ENCODE results near the gene ADAMTS5.
A peak's percentile ranks its signal among the peaks of the same experiment; 100 is the strongest.

Gene ADAMTS5

DNA sequence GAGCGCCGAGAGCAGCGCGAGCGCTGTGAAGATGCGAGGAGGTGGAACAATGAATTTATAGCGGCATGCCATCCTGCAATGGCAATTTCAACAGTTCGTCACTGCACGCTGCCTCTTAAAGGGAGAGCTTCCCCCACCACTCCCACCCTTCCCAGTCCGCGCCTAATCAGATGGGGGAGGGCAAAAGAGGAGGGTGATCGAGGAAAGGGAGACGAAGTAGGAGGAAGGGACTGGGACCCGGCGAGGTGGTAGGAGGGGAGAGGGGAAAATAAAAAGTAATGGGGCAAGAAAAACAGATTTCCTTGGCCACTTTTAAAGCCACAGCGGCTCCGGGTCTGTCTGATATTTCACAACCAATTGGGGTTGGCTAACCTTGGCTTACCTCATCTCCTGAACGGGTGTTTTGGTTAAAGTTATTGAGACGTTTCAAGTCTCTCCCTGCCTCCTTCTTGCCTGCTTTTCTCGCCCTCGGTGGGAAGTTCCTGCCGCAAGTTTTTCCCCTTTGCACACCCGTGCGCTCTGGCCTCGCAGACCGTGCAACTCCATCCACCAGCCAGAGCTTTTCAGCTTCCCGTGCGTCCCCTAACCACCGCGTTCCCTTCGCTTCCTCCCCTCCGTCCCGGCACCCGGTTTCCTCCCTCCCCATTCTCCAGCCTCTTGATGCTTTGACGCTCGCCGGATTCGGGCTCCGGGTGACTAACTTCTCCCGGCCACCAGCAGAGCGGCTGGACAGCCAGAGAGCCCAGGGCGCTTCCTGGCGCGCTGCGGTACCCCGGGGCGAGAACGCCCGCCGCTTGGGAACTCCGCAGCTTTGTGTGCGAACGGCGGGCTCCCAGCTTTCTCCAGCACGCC lies at the start of gene ADAMTS5:
TSS of gene ADAMTS5 (minus strand) at position 27 of the 852 bp plus-strand sequence. CDS start 697 bp downstream, outside the sequence.
- peak; percentile 11 for DNase-seq

- no peak for DNase-seq
Measured at GRCh38 chr21:27001526-27001925, 34.6 kb upstream of the ADAMTS5 start.

DNA sequence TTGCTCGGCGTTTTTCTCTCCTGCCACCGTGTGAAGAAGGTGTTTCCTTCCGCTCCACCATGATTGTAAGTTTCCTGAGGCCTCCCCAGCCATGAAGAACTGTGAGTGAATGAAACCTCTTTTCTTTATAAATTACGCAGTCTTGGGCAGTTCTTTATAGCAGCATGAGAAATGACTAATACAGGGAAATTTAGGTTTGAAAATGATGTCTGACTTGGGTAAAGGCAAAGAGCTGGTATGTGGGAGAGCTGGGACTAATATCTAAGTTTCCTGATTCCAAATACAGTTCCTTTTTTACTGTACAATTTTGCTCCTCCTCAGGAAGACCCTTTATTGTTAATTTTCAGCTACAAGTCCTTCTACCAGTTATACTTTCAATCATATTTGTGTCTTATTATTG lies 16.7 kb upstream of the ADAMTS5 start:
- DNase-seq: no peak

DNA sequence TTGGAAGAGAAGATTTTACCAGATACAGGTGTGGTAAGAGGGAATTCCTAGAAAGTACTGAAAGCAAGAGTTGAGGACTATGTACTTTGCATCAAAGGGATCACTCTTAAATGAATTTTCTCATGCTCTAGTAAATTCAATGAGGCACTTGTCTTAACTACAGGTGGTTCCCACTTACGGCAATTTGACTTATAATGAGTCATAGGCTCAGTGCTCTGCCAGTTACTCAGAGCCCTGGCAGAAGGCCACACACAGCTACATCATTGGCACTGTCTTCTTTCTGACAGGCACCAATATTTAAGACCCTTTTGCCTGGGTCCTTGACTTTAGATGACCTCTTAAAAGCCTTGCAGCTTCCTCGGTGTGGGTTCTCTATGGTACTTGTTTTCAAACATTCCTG lies 15.9 kb upstream of the ADAMTS5 start:
- no peak for DNase-seq

DNA sequence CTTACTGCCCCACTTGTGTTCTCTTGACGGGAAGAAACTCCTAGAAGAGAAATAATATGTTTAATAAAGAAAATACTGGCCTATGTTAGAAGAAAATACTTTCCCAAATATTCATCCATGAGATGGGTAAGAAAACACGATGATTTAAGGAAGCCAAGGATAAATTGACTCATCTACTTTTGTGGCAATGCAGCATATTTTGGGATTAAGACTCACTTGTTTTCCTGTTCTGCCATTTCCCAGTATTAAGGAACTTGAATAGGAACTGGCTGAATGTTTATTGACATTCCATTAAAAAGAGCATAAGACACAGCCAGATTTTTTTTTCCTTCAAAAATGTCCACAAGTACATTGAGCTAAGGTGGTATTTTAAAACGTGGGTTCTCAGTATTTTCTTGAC lies 10.9 kb upstream of the ADAMTS5 start:
- DNase-seq: no peak

GRCh38 chr21:26973226-26973625 lies 6.3 kb upstream of the ADAMTS5 start:
- no peak for DNase-seq

GRCh38 chr21:26972192-26972591 lies 5.3 kb upstream of the ADAMTS5 start:
- DNase-seq: no peak

- DNase-seq: no peak
Measured at GRCh38 chr21:26969971-26970725, 3.3 kb upstream of the ADAMTS5 start.

- no peak for DNase-seq
Measured at GRCh38 chr21:26966649-26967061, 233 bp downstream of the ADAMTS5 start.

DNA sequence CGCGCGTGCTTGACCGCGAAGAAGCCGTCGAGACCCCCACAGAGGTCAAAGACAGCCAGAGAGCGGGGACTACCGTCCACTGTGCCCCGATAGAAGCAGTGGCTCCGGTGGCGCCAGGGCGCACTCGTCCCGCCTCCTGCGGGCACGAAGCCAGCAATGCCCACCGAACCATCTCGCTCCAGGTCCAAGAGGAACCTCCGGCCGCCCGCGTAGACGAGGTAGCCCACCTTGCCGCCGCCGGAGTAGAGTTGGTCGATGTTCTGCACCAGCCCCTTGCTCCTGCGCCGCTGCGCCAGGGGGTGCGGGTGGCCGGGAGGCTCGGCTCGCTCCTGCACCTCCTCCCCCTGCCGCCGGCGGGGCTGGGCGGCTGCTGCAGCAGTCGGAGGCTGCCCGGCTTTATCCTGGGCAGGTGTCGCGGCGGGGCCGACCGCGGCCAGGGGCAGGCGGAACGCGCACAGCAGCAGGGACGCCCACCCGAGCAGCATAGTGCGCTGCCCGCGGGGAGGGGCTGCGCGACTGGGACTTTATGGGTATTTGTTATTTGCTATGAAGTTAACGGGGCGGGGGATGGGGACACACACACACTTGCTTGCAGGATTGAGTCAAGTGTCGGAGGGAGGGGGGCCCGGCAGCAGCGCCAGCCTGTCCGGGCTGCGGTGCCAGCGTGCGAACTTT lies 844 bp downstream of the ADAMTS5 start:
- no peak for DNase-seq

GRCh38 chr21:26965040-26965906 lies 1.6 kb downstream of the ADAMTS5 start:
- DNase-seq: peak; percentile 30

DNA sequence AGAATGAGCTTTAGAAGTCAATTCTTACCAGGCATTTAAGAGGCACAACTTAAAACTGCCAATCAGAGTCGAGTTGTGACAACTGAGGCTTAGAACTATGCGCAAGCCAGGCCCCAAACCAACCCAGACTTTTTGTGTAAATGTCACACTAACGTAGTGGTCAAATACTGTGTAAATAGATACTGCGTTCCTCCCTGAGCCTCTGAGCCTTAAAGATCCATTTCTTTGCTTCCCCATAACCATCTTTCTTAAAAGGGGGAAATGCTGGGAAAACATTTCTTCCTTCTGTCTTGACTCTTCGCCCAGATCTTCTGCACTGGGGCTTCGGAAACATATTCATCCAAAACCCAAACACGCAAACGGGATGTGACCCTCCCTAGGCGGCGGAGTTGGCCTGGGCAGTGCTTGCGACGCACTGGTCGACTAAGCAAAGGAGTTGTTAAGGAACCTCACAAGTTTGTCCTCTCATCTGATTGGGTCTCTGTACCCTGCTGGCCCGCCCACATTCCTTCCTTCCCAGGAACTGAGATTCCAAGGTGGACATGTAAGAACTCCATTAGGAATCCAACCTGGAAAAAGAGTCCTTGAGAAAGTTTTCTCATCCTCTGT lies 2.6 kb downstream of the ADAMTS5 start:
- DNase-seq: no peak

DNA sequence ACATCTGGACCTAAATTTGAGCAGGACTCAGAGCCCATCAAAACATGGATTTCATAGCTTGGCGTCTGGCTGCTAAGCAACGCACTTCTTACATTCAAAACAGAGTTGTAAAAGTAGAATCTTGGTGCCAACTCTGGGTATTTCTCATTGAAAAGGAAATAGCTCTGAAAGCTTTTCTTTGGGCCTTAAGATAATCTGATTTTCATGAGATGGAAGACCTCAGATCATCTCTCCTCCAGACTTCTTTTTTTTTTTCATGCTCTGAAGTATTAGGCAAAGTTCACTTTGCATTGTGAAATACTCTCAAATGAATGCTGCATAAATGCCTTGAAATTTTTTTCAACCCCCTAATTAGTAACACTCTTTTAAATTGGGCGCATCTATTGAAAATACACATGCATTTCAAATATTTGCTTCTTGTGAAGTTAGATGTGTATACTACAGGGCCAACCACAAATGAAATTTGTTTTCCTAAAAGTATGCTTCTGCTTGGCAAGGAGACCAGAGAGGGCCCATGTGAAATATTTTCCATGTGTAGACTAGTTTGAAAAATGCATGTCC lies 4.2 kb downstream of the ADAMTS5 start:
- no peak for DNase-seq

GRCh38 chr21:26961698-26962097 lies 5.2 kb downstream of the ADAMTS5 start:
- no peak for DNase-seq

- DNase-seq: no peak
Measured at GRCh38 chr21:26958788-26959187, 8.1 kb downstream of the ADAMTS5 start.

DNA sequence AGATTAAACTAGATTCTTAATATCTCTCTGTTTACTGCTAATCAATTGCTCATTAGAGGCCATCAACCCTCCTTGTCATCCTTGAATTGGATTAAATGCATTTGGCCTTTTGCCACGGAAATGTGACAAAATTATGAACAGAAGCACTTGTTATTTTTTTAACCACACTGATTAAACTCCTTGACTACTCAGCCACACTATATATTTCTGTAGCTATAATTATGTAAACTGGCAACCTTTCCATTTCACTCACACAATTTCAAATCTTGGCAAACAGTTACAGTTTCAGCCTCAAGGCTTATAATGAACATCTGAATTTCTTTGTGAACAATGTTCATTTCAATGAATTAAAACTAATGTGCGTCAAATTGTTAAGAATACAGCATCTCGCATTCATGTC lies 10.1 kb downstream of the ADAMTS5 start:
- no peak for DNase-seq

- DNase-seq: no peak
Measured at GRCh38 chr21:26956216-26956615, 10.7 kb downstream of the ADAMTS5 start.

DNA sequence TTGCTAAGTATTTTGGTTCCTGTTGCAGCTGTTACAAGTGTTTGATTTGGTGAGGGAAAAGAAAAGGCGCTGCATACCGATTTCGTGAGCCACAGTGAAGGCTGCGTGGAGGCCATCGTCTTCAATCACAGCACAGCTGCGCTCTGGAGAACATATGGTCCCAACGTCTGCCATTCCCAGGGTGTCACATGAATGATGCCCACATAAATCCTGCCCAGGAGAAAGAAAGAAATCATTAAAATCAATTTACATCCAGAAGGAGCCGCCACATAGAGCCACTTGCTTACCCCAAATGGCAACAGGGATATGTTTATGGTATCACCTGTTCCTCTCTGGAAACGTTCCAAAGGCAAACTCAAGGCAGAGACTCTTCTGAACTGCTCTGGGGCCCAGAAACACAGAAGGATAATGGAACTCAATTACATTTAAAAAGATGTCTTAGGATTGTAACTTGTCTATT lies 12.2 kb downstream of the ADAMTS5 start:
- no peak for DNase-seq

DNA sequence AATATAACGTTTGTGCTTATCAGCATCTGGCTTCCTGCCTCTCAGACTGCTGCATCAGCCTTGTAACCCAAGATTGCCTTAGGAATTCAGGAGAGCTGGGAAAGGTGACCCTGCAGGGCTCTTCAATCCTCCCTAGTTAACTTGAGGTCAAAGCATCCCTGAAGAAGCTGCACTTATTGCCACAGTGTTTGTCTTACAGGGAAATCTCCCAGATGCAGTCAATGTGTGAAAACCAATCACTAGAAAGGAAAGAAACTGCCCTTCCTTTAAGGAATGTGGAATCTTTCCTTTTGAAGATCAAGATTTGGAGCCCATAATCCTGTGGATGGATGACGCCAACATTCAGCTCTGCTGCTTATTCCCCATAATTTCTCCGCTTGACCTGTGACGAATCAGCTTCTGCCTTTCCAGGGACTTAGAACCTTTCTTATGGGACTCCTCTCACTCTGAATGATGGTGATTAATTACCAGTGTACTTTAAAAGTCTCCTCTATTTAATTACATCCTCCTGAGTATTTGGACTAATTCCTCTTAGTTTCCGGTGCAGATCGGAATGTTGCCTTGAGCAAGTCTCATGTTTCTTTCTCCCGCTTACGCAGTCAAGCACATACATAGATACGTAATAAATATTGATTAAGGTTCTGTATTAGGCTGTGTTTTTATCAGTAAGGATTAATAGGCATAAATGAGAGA lies 14.4 kb downstream of the ADAMTS5 start:
- no peak for DNase-seq

DNA sequence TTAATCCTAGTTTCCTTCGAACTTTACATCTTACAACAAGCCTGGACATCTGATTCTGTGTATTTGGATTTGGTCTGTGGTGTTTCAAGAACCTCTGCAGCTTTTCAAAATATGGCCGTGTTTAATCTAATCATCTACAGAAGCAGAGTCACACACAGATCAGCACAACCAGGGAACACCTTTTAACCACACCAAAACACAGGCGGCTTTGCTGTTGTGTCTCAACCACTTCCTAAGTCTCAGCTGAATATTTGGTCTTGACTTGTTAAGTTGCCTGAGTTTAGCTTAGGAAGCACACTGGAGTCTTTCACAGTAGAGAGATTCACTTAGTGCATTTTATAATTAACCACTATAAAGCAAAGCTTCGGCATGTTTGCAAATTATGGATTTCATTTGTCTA lies 17.1 kb downstream of the ADAMTS5 start:
- DNase-seq: no peak

DNA sequence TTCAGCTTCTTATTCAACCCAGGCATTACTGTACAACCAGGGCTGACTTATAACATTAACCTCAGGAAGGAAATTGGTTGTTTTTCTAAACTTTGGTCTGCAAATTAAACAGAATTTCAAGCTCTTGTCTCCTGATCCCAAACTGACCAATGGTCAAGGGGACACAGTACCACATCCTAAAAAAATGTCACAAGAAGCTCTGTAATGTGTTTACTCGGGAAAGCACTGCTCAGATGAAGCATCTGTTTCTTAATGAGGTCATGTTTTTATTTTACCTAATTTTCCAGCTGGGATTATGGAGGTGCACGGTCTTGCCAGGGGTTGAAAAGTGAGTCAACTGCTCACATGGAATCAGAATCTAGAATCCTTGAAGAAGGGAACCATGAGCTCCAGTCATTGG lies 18.7 kb downstream of the ADAMTS5 start:
- DNase-seq: no peak

Data from RPMI8226 (cell line).